ENCODE measurements around the gene CFAP68. TPM values are rescaled to one million over a fixed set of nuclear protein-coding genes. Genes with fewer than 3 reads are reported as not detected.

The CFAP68 gene
- total and polyA plus RNA-seq, 2 of the 13 experiments (the other 11 are each of a cell fraction or from before 2014, with no cell fraction given) = 22.2 to 25.6 TPM

DNA sequence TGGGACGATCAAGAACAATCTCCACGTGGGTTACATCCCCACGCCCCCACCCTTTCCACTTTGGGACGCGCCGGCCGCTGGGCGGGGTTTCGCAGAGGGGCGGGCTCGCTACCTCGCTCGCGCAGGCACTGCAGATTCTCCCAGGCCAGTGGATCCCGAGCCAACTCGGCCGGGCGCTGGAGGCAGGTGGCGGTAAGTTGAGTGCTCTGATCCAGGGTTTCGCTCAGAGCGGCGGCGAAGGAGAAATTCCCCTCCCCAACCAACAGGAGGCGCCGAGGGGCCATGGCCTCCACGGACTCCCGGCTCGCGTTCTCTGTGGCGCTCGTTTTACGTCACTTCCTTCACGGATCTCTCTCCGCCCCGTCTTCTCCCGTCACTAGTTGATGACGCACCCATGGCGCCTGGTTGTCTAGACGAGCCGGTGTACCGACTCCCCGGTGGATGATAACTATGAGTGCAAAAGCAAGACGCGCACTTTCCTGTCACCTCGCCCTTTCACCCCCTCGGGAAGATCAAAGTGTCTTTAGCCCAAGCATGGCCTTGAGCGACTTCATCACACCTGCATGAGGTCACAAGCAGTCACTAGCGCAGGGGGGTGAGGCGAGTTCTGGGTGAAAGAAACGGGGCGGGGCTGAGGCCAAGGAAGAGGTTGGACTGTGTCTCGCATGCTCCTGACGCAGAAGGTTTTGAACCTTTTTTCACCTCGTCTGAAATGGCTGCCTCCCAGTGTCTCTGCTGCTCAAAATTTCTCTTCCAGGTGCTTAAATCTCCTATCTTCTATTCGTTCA lies at the start of gene CFAP68, which contains the start of gene FDXACB1 (continued):
- TF ChIP-seq, protein P1, sequence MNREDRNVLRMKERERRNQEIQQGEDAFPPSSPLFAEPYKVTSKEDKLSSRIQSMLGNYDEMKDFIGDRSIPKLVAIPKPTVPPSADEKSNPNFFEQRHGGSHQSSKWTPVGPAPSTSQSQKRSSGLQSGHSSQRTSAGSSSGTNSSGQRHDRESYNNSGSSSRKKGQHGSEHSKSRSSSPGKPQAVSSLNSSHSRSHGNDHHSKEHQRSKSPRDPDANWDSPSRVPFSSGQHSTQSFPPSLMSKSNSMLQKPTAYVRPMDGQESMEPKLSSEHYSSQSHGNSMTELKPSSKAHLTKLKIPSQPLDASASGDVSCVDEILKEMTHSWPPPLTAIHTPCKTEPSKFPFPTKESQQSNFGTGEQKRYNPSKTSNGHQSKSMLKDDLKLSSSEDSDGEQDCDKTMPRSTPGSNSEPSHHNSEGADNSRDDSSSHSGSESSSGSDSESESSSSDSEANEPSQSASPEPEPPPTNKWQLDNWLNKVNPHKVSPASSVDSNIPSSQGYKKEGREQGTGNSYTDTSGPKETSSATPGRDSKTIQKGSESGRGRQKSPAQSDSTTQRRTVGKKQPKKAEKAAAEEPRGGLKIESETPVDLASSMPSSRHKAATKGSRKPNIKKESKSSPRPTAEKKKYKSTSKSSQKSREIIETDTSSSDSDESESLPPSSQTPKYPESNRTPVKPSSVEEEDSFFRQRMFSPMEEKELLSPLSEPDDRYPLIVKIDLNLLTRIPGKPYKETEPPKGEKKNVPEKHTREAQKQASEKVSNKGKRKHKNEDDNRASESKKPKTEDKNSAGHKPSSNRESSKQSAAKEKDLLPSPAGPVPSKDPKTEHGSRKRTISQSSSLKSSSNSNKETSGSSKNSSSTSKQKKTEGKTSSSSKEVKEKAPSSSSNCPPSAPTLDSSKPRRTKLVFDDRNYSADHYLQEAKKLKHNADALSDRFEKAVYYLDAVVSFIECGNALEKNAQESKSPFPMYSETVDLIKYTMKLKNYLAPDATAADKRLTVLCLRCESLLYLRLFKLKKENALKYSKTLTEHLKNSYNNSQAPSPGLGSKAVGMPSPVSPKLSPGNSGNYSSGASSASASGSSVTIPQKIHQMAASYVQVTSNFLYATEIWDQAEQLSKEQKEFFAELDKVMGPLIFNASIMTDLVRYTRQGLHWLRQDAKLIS (CRISPR knock-in tag; IDR thresholded peaks at IDR 0.05) = 0 out of 2 replicates have a peak, but pooled peaks have one; percentile 29
- no peak; the same call in 1 of the 2 replicates for TF ChIP-seq ZNF205 (CRISPR knock-in tag; IDR thresholded peaks at IDR 0.05)
- TF ChIP-seq RNF2 (conservative IDR thresholded peaks at IDR 0.05; ENCODE audit: low read depth) = no peak
- TF ChIP-seq U2AF2 (IDR thresholded peaks at IDR 0.05; ENCODE audit: low read depth, low read length) = no peak
- no peak for TF ChIP-seq ZNF207 (IDR thresholded peaks at IDR 0.05; ENCODE audit: borderline replicate concordance)
- 0 out of 2 replicates have a peak, but pooled peaks have one; percentile 57 for TF ChIP-seq ZNF180 (CRISPR knock-in tag; IDR thresholded peaks at IDR 0.05; ENCODE audit: borderline replicate concordance, low read depth)
- TF ChIP-seq ZBTB7A (CRISPR knock-in tag; IDR thresholded peaks at IDR 0.05) = no peak
- no peak for TF ChIP-seq SRSF1 (optimal IDR thresholded peaks at IDR 0.05; ENCODE audit: low read depth, low read length)
- TF ChIP-seq, protein P2, sequence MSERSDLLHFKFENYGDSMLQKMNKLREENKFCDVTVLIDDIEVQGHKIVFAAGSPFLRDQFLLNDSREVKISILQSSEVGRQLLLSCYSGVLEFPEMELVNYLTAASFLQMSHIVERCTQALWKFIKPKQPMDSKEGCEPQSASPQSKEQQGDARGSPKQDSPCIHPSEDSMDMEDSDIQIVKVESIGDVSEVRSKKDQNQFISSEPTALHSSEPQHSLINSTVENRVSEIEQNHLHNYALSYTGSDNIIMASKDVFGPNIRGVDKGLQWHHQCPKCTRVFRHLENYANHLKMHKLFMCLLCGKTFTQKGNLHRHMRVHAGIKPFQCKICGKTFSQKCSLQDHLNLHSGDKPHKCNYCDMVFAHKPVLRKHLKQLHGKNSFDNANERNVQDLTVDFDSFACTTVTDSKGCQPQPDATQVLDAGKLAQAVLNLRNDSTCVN (CRISPR knock-in tag; IDR thresholded peaks at IDR 0.05; ENCODE audit: borderline replicate concordance) = peak; percentile 51; the same call in 1 of the 2 replicates
- TF ChIP-seq, protein P3, sequence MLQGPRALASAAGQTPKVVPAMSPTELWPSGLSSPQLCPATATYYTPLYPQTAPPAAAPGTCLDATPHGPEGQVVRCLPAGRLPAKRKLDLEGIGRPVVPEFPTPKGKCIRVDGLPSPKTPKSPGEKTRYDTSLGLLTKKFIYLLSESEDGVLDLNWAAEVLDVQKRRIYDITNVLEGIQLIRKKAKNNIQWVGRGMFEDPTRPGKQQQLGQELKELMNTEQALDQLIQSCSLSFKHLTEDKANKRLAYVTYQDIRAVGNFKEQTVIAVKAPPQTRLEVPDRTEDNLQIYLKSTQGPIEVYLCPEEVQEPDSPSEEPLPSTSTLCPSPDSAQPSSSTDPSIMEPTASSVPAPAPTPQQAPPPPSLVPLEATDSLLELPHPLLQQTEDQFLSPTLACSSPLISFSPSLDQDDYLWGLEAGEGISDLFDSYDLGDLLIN (CRISPR knock-in tag; IDR thresholded peaks at IDR 0.05; ENCODE audit: borderline replicate concordance) = 0 out of 2 replicates have a peak, but pooled peaks have one; percentile 71
- TF ChIP-seq ZFAT (CRISPR knock-in tag; conservative IDR thresholded peaks at IDR 0.05) = no peak
- peak; percentile 57 for TF ChIP-seq PHF21A (CRISPR knock-in tag; IDR thresholded peaks at IDR 0.05)
- TF ChIP-seq ZNF367 (CRISPR knock-in tag; IDR thresholded peaks at IDR 0.05; ENCODE audit: borderline replicate concordance) = no peak
- TF ChIP-seq, protein P4, sequence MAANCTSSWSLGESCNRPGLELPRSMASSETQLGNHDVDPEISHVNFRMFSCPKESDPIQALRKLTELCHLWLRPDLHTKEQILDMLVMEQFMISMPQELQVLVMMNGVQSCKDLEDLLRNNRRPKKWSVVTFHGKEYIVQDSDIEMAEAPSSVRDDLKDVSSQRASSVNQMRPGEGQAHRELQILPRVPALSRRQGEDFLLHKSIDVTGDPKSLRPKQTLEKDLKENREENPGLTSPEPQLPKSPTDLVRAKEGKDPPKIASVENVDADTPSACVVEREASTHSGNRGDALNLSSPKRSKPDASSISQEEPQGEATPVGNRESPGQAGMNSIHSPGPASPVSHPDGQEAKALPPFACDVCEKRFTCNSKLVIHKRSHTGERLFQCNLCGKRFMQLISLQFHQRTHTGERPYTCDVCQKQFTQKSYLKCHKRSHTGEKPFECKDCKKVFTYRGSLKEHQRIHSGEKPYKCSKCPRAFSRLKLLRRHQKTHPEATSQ (CRISPR knock-in tag; IDR thresholded peaks at IDR 0.05; ENCODE audit: borderline replicate concordance) = no peak
- TF ChIP-seq SNAPC2 (CRISPR knock-in tag; IDR thresholded peaks at IDR 0.05) = no peak
- no peak for TF ChIP-seq SETDB1 (CRISPR knock-in tag; IDR thresholded peaks at IDR 0.05; ENCODE audit: borderline replicate concordance)
- peak; percentile 91 for TF ChIP-seq NCOR1 (IDR thresholded peaks at IDR 0.05; ENCODE audit: borderline replicate concordance, low read length)
- TF ChIP-seq SRSF4 (IDR thresholded peaks at IDR 0.05; ENCODE audit: low read depth, low read length, poor library complexity, severe bottlenecking) = no peak
- TF ChIP-seq ZNF260 (CRISPR knock-in tag; IDR thresholded peaks at IDR 0.05; ENCODE audit: borderline replicate concordance, low read depth) = no peak
